Skeletal muscle tissue (tissue), 4 donors: ENCODE data around the gene TRIM60. TPM values are rescaled to one million over a fixed set of nuclear protein-coding genes. Genes with fewer than 3 reads are reported as not detected.
"Not testable (repeated sequence)": the region's sequence is repeated elsewhere in the genome, so short reads cannot be mapped to it uniquely, and the experiment has no call there.

ENCODE experiments used
- H3K27ac ChIP-seq: one replicate; pipeline ENCODE4 v1.7.0; 2013; ENCODE audit warnings: mild to moderate bottlenecking, low read depth, low read length, inconsistent platforms
- H3K27me3 ChIP-seq, 3 donors: one replicate each; pipeline ENCODE4 v1.7.0; 2013; ENCODE audit warnings: low read length in 3 of 3; ENCODE audit not compliant: control insufficient read depth in 3 of 3, insufficient read depth in 3 of 3
- H3K36me3 ChIP-seq, 3 donors: one replicate each; pipeline ENCODE4 v1.7.0; 2013; ENCODE audit warnings: low read length in 3 of 3; ENCODE audit not compliant: control insufficient read depth in 3 of 3, insufficient read depth in 3 of 3
- H3K4me1 ChIP-seq, 3 donors: one replicate each; pipeline ENCODE4 v1.7.0; 2013; ENCODE audit warnings: low read length in 3 of 3, mild to moderate bottlenecking in 3 of 3; ENCODE audit not compliant: control insufficient read depth in 3 of 3, insufficient read depth in 3 of 3
- H3K4me3 ChIP-seq, 3 donors: one replicate each; pipeline ENCODE4 v1.7.0; 2013; ENCODE audit warnings: low read length in 3 of 3
- H3K9ac ChIP-seq, 3 donors: one replicate each; pipeline ENCODE4 v1.7.0; 2013; ENCODE audit warnings: low read length in 3 of 3, mild to moderate bottlenecking in 3 of 3, moderate library complexity in 2 of 3, low read depth in 1 of 3
- H3K9me3 ChIP-seq, 3 donors: one replicate each; pipeline ENCODE4 v1.7.0; 2013; ENCODE audit warnings: low read length in 3 of 3; ENCODE audit not compliant: control insufficient read depth in 3 of 3
- total RNA-seq: library from RNA; depleted of rRNA; stranded (reverse); fragments of >200 nt; gene quantifications from one replicate; pipeline ENCODE4 v1.2.3, GENCODE V29; 2014
- donor health status: Osteomylitis.

Gene TRIM60
- total RNA-seq, 1 donor from 2014 or later, result not detected

DNA sequence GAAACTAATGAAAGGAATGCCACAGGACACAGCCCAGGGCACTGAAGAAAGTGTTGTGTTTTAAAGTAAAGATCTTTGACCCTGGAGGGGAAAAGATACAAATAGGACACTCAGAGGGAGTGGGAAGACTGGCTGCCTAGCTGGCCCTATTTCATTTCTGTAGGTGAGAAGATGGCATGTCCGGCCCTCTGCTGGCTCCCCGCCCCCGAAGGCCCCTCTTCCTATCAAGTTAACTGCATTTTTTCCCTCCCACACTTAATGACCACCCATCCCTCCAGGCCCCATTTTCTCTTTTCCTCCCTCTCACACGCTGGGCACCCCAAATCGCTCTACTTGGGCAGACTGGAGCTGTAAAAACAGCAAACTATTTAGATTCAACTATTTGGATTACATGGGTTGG lies 16.4 kb downstream of the TRIM60 start:
- H3K36me3 ChIP-seq, result no peaks in the 10 kb centered on the region
- H3K4me3 ChIP-seq, result no peak overlapping the region
- no peaks in the 10 kb centered on the region for H3K27me3 ChIP-seq
- H3K9ac ChIP-seq, result no peak overlapping the region
- no peaks in the 10 kb centered on the region for H3K9me3 ChIP-seq
- H3K4me1 ChIP-seq, result no peaks in the 10 kb centered on the region
- no peak overlapping the region for H3K27ac ChIP-seq

- Histone ChIP-seq H3K36me3 (no peaks in the 10 kb centered on the region), H3K27me3 (no peaks in the 10 kb centered on the region), H3K9ac (no peak overlapping the region), H3K4me1 (no peaks in the 10 kb centered on the region), H3K4me3 (no peak overlapping the region), H3K9me3 (no peaks in the 10 kb centered on the region), H3K27ac (no peak overlapping the region)
Observed at GRCh38 chr4:165052627-165053026, 20.8 kb downstream of the TRIM60 start.

- Histone ChIP-seq H3K36me3 (no peaks in the 10 kb centered on the region), H3K9ac (no peak within 1 kb of the TSS), H3K27ac (no peak within 1 kb of the TSS), H3K9me3 (no peaks in the 10 kb centered on the region), H3K4me1 (no peaks in the 10 kb centered on the region), H3K27me3 (no peaks in the 10 kb centered on the region), H3K4me3 (no peak within 1 kb of the TSS)
Observed at GRCh38 chr4:165053645-165054044, 21.8 kb downstream of the TRIM60 start, which contains the start of gene TRIM75. Gene TRIM75, plus strand, starts transcription at chr4:165053866. Its CDS starts 5,282 bp downstream, at chr4:165059148.

DNA sequence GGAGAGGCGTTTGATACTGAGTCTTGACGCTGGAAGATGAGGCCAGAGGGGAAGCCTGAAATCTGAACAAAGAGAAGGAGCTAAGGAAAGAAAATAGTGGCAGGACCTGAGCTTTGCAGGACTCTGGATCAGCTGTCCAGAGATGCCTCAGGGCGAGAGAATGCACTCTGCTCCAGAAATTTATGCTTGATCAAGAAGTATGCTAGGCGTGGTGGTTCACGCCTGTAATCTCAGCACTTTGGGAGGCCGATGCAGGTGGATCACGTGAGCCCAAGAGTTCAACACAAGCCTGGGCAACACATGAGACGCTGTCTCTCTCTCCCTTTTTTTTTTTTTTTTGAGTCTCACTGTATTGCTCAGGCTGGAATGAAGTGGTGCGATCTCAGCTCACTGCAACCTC lies 23.8 kb downstream of the TRIM60 start:
- Histone ChIP-seq H3K9me3 (no peaks in the 10 kb centered on the region), H3K4me1 (peaks cover 0 to 4% (median 0%) of the 10 kb centered on the region in 3 donors), H3K4me3 (no peak overlapping the region), H3K27ac (no peak overlapping the region), H3K36me3 (no peaks in the 10 kb centered on the region), H3K9ac (no peak overlapping the region), H3K27me3 (no peaks in the 10 kb centered on the region)

DNA sequence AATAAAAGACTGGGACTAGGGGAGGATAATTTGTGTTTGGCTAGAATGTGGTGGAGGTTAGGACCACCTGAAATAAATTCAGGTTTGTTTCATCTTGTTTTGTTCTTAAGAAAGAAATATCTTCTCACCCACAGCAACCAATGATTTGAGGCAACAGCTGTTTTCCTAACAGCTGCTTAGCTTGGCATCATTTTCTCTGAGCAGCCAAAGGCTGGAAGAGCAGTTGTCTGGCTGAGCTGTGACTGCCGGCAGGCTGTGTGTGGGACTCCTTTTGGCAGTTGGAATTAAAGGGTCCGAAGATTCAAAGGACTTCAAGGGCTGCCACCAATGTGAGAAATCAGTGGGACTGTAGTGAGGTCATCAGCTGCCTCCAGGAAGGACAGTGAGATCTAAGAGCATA lies 26.9 kb downstream of the TRIM60 start:
- H3K9ac ChIP-seq, result no peak overlapping the region

GRCh38 chr4:165059386-165059785 lies 27.6 kb downstream of the TRIM60 start:
- Histone ChIP-seq H3K27me3 (no peaks in the 10 kb centered on the region), H3K36me3 (no peaks in the 10 kb centered on the region), H3K4me3 (no peak overlapping the region), H3K9ac (no peak overlapping the region), H3K4me1 (peaks cover 0 to 4% (median 0%) of the 10 kb centered on the region in 3 donors), H3K27ac (no peak overlapping the region), H3K9me3 (no peaks in the 10 kb centered on the region)

More for the DNA sequence above, 26.9 kb downstream of the TRIM60 start:
- Histone ChIP-seq H3K4me3 (no peak overlapping the region), H3K36me3 (no peaks in the 10 kb centered on the region), H3K27ac (no peak overlapping the region), H3K9me3 (no peaks in the 10 kb centered on the region), H3K4me1 (peaks cover 0 to 4% (median 0%) of the 10 kb centered on the region in 3 donors), H3K27me3 (no peaks in the 10 kb centered on the region)

DNA sequence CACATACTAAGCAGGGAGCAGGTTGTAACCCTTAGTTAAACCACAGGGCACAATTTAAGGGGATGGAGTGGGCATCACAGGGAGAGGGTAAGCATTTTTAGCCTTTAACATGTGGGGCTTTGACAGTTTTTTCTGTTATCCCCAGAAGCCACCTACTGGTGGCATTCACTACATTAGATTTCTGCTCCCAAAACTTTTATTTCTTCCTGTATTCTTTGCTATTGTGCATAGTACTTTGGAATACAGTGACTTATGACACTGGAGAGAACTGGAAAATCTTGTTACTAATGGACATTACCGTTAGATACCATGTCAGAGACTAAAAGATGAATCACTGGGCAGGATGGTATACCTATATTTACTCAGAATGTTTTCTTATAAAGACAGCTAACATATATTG lies 29.1 kb downstream of the TRIM60 start:
- no peaks in the 10 kb centered on the region for H3K36me3 ChIP-seq
- no peak overlapping the region for H3K9ac ChIP-seq
- peaks cover 0 to 4% (median 0%) of the 10 kb centered on the region in 3 donors for H3K4me1 ChIP-seq
- H3K27ac ChIP-seq, result no peak overlapping the region
- no peaks in the 10 kb centered on the region for H3K27me3 ChIP-seq
- no peak overlapping the region for H3K4me3 ChIP-seq
- no peaks in the 10 kb centered on the region for H3K9me3 ChIP-seq

- no peaks in the 10 kb centered on the region for H3K9me3 ChIP-seq
- H3K27me3 ChIP-seq, result no peaks in the 10 kb centered on the region
- no peak overlapping the region for H3K9ac ChIP-seq
- H3K27ac ChIP-seq, result no peak overlapping the region
- H3K36me3 ChIP-seq, result no peaks in the 10 kb centered on the region
- H3K4me3 ChIP-seq, result no peak overlapping the region
- H3K4me1 ChIP-seq, result no peaks in the 10 kb centered on the region
Observed at GRCh38 chr4:165070560-165070959, 38.8 kb downstream of the TRIM60 start.

- H3K27ac ChIP-seq, H3K9ac ChIP-seq, H3K4me1 ChIP-seq, H3K36me3 ChIP-seq, H3K9me3 ChIP-seq, H3K4me3 ChIP-seq, H3K27me3 ChIP-seq: not testable (repeated sequence)
Observed at GRCh38 chr4:165073346-165073745, 41.5 kb downstream of the TRIM60 start.

- no peaks in the 10 kb centered on the region for H3K9me3 ChIP-seq
- no peaks in the 10 kb centered on the region for H3K4me1 ChIP-seq
- H3K9ac ChIP-seq, result no peak overlapping the region
- H3K27me3 ChIP-seq, result no peaks in the 10 kb centered on the region
- no peak overlapping the region for H3K27ac ChIP-seq
- H3K36me3 ChIP-seq, result peaks cover 0 to 7% (median 5%) of the 10 kb centered on the region in 3 donors
- H3K4me3 ChIP-seq, result no peak overlapping the region
Observed at GRCh38 chr4:165077034-165077578, 45.3 kb downstream of the TRIM60 start.
